HEK293 (cell line): ENCODE results near the gene XRN2.

Source experiments
- CTCF ChIP-seq: fragments of 450-650 bp; formaldehyde crosslinking; IDR thresholded peaks from 2 replicates; pipeline ENCODE4 v1.5.1; 2016; ENCODE audit warnings: missing biosample characterization, missing genetic modification characterization
- HOXA7 ChIP-seq: sonication (generic); formaldehyde crosslinking; IDR thresholded peaks from 2 replicates; pipeline ENCODE4 v1.8.1; 2022; ENCODE audit warnings: missing genetic modification reagents, borderline replicate concordance
- KLF16 ChIP-seq: fragments of 450-650 bp; formaldehyde crosslinking; IDR thresholded peaks from 2 replicates; pipeline ENCODE4 v1.5.1; 2017; ENCODE audit warnings: missing biosample characterization, missing genetic modification characterization
- TCF7L2 ChIP-seq: IDR thresholded peaks from 2 replicates; pipeline ENCODE4 v1.6.1; 2011; ENCODE audit warnings: low read depth, mild to moderate bottlenecking, inconsistent platforms, low read length, moderate library complexity, borderline replicate concordance
- ZBTB11 ChIP-seq: fragments of 450-650 bp; formaldehyde crosslinking; conservative IDR thresholded peaks from 2 replicates; pipeline ENCODE4 v1.5.1; 2016; ENCODE audit warnings: low read depth, missing biosample characterization, missing genetic modification characterization
- ZBTB6 ChIP-seq: fragments of 450-650 bp; formaldehyde crosslinking; IDR thresholded peaks from 2 replicates; pipeline ENCODE4 v1.5.1; 2017; ENCODE audit warnings: missing biosample characterization, missing genetic modification characterization
- ZNF138 ChIP-seq: fragments of 450-650 bp; formaldehyde crosslinking; IDR thresholded peaks from 2 replicates; pipeline ENCODE4 v1.5.1; 2016; ENCODE audit warnings: missing biosample characterization, missing genetic modification characterization, borderline replicate concordance
- ZNF18 ChIP-seq: fragments of 450-650 bp; formaldehyde crosslinking; IDR thresholded peaks from 2 replicates; pipeline ENCODE4 v1.5.1; 2016; ENCODE audit warnings: missing biosample characterization, missing genetic modification characterization
- ZNF274 ChIP-seq, 2 experiments: fragments of 200-500 bp in 1 of 2; fragments of 450-650 bp in 1 of 2; sonication (Bioruptor generic) in 1 of 2; formaldehyde crosslinking in 1 of 2; IDR thresholded peaks; 2 replicates each; pipeline versions ENCODE4 v1.5.1 to v1.6.1; 2014 to 2016; ENCODE audit warnings: borderline replicate concordance in 1 of 2, inconsistent platforms in 1 of 2, low read length in 1 of 2, missing biosample characterization in 1 of 2, missing genetic modification characterization in 1 of 2
- ZNF292 ChIP-seq: fragments of 450-650 bp; formaldehyde crosslinking; IDR thresholded peaks from 2 replicates; pipeline ENCODE4 v1.5.1; 2016; ENCODE audit warnings: low read depth, missing biosample characterization, missing genetic modification characterization, borderline replicate concordance
- ZNF558 ChIP-seq: fragments of 450-650 bp; formaldehyde crosslinking; IDR thresholded peaks from 2 replicates; pipeline ENCODE4 v1.5.1; 2016; ENCODE audit warnings: missing biosample characterization, missing genetic modification characterization
- TF ChIP-seq, protein P1 (sequence below): fragments of 450-650 bp; formaldehyde crosslinking; IDR thresholded peaks from 2 replicates; pipeline ENCODE4 v1.5.1; 2016; ENCODE audit warnings: missing biosample characterization, missing genetic modification characterization

DNA sequence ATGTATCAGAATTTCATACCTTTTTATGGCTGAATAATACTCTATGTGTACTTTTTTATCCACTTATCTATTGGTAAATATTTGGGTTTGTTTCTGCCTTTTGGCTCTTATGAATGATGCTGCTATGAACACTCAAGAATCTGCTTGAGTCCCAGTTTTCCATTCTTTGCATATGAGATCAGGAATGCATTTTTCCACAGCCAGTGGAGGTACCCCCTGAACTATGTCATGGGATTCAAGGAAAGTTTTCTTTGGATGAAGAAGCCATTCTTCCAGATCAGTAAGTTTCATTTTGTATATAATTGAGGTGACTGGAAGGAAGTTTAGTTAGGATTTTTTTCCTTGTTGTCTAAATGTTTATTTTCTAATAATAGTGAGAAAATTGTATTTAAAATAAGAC is 53.3 kb downstream of the XRN2 start:
- TF ChIP-seq CTCF (tag by site-specific recombination) (no peak), ZNF292 (tag by site-specific recombination) (no peak), HOXA7 (CRISPR knock-in tag) (no peak), KLF16 (tag by site-specific recombination) (no peak), ZNF138 (tag by site-specific recombination) (no peak), ZBTB11 (tag by site-specific recombination) (no peak), ZNF18 (no peak), ZNF274 (IDR thresholded peaks at IDR 0.05; ENCODE audit: low read length) (no peak), ZNF274 (tag by site-specific recombination; IDR thresholded peaks at IDR 0.05; ENCODE audit: borderline replicate concordance) (no peak), TCF7L2 (no peak), ZNF558 (tag by site-specific recombination) (no peak), ZBTB6 (tag by site-specific recombination) (no peak)
- TF ChIP-seq, protein P1, sequence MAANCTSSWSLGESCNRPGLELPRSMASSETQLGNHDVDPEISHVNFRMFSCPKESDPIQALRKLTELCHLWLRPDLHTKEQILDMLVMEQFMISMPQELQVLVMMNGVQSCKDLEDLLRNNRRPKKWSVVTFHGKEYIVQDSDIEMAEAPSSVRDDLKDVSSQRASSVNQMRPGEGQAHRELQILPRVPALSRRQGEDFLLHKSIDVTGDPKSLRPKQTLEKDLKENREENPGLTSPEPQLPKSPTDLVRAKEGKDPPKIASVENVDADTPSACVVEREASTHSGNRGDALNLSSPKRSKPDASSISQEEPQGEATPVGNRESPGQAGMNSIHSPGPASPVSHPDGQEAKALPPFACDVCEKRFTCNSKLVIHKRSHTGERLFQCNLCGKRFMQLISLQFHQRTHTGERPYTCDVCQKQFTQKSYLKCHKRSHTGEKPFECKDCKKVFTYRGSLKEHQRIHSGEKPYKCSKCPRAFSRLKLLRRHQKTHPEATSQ (tag by site-specific recombination), result no peak
